ENCODE data around the gene STPG2. TPM values are rescaled to one million over a fixed set of nuclear protein-coding genes. Genes with fewer than 3 reads are reported as not detected.

STPG2 gene
- total RNA-seq, 4 donors from 2014 or later: 0.90 to 2.4 (median 1.5) TPM

GRCh38 chr4:98170035-98170434, 26.8 kb upstream of the STPG2 start:
- WGBS, 2 donors: 39 to 40% methylated on average over 1 of the region's 1 CpG
- DNase-seq (ENCODE audit: low spot score in 2 of 2): no peak
- TF ChIP-seq CTCF (IDR thresholded peaks at IDR 0.05) (no peak), EP300 (IDR thresholded peaks at IDR 0.05) (no peak), POLR2A (IDR thresholded peaks at IDR 0.05) (no peak)

GRCh38 chr4:98166731-98167041, 23.4 kb upstream of the STPG2 start:
- no peaks in the 10 kb centered on the region for H3K9me3 ChIP-seq
- TF ChIP-seq POLR2A (IDR thresholded peaks at IDR 0.05): no peak
- no peak for TF ChIP-seq EP300 (IDR thresholded peaks at IDR 0.05)
- no peak for TF ChIP-seq CTCF (IDR thresholded peaks at IDR 0.05)
- WGBS, 2 donors: 88 to 98% methylated on average over 2 of the region's 2 CpGs
- H3K36me3 ChIP-seq: no peaks in the 10 kb centered on the region
- H3K4me1 ChIP-seq: no peaks in the 10 kb centered on the region
- DNase-seq (ENCODE audit: low spot score in 2 of 2): no peak
- H3K27ac ChIP-seq: no peak overlapping the region
- H3K27me3 ChIP-seq: no peaks in the 10 kb centered on the region
- H3K4me3 ChIP-seq: no peak overlapping the region

More at GRCh38 chr4:98170035-98170434, 26.8 kb upstream of the STPG2 start:
- Histone ChIP-seq H3K9me3 (no peaks in the 10 kb centered on the region), H3K36me3 (no peaks in the 10 kb centered on the region), H3K4me3 (no peak overlapping the region), H3K27me3 (no peaks in the 10 kb centered on the region), H3K27ac (no peak overlapping the region), H3K4me1 (no peaks in the 10 kb centered on the region)

- H3K4me1 ChIP-seq: no peaks in the 10 kb centered on the region
- H3K9me3 ChIP-seq: no peaks in the 10 kb centered on the region
- 82 to 83% methylated on average over 7 of the region's 7 CpGs for WGBS, 2 donors
- H3K27me3 ChIP-seq: no peaks in the 10 kb centered on the region
- no peak overlapping the region for H3K4me3 ChIP-seq
- no peak for DNase-seq (ENCODE audit: low spot score in 2 of 2)
- no peak for TF ChIP-seq POLR2A (IDR thresholded peaks at IDR 0.05)
- TF ChIP-seq EP300 (IDR thresholded peaks at IDR 0.05): no peak
- no peak for TF ChIP-seq CTCF (IDR thresholded peaks at IDR 0.05)
- no peaks in the 10 kb centered on the region for H3K36me3 ChIP-seq
- no peak overlapping the region for H3K27ac ChIP-seq
Observed at GRCh38 chr4:98166025-98166730, 22.9 kb upstream of the STPG2 start.

- Histone ChIP-seq H3K4me3 (no peak overlapping the region), H3K36me3 (no peaks in the 10 kb centered on the region), H3K4me1 (no peaks in the 10 kb centered on the region), H3K27ac (no peak overlapping the region), H3K27me3 (no peaks in the 10 kb centered on the region), H3K9me3 (no peaks in the 10 kb centered on the region)
- TF ChIP-seq POLR2A (IDR thresholded peaks at IDR 0.05) (no peak), CTCF (IDR thresholded peaks at IDR 0.05) (no peak), EP300 (IDR thresholded peaks at IDR 0.05) (no peak)
- WGBS, 2 donors: 98% methylated on average over 3 of the region's 3 CpGs
- DNase-seq (ENCODE audit: low spot score in 2 of 2): no peak
Observed at GRCh38 chr4:98162696-98163095, 19.4 kb upstream of the STPG2 start.

GRCh38 chr4:98151145-98151924, 8.1 kb upstream of the STPG2 start:
- H3K4me1 ChIP-seq: peaks cover 0 to 6% (median 0%) of the 10 kb centered on the region in 4 donors
- H3K9me3 ChIP-seq: no peaks in the 10 kb centered on the region
- DNase-seq (ENCODE audit: low spot score in 2 of 2): no peak
- H3K27ac ChIP-seq: no peak overlapping the region
- WGBS, 2 donors: 80 to 86% methylated on average over 4 of the region's 4 CpGs
- H3K27me3 ChIP-seq: no peaks in the 10 kb centered on the region
- no peak overlapping the region for H3K4me3 ChIP-seq
- no peak for TF ChIP-seq CTCF (IDR thresholded peaks at IDR 0.05)
- no peaks in the 10 kb centered on the region for H3K36me3 ChIP-seq
